Measurements from ENCODE around the gene STUB1.

The STUB1 gene

DNA sequence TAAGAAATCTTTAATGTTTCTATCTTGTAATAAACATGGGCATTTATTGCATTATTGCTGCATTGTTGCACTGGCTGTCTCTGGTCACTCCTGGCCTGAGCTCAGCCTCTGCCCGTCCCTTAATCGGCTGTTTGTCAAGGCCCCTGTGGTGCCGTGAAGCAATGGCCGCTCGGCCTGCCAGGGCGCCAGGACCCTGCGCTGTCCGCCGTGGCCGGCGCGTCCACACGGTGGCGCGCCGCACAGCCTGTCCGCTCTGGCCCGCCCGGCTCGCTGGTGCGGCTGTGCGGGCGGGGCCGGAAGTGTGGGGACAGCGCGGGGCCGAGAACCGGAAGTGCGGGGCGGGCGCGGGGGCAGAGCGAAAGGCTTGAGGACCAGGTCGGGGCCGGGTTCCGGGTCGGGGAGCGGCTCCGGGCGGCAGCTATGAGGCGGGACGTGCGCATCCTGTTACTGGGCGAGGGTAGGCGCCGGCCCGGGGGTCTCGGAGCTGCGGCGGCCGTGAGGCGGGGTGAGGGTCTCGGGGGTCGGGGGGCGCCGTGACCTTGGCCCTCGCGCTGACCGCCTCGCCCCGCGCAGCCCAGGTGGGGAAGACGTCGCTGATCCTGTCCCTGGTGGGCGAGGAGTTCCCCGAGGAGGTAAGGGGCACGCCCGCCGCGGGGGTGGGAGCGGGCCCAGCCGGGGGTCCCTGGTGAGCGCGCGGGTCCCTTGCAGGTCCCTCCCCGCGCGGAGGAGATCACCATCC lies 12.3 kb upstream of the STUB1 start, which contains the start of gene RHOT2:
TSS of gene RHOT2 (plus strand) at position 353 of the 739 bp plus-strand sequence. CDS start at position 421, 68 bp downstream.
- peak within 1 kb of the TSS; percentile 95 for H3K9ac ChIP-seq (ENCODE audit: low read length)
- no peaks in the 10 kb centered on the region for H3K9me3 ChIP-seq (replicated peaks; ENCODE audit: insufficient read depth, low read length)
- peak within 1 kb of the TSS; percentile 93 for H3K4me3 ChIP-seq (ENCODE audit: low read length)
- H2AFZ ChIP-seq (ENCODE audit: low read length): peak within 1 kb of the TSS; percentile 63
- H3K27ac ChIP-seq (ENCODE audit: low read length): peak within 1 kb of the TSS; percentile 2; the same call in 1 of the 2 replicates
- peaks cover 11% of the 10 kb centered on the region; the same call in 1 of the 2 replicates for H3K4me1 ChIP-seq (ENCODE audit: low read length)
- H3F3A ChIP-seq (ENCODE audit: insufficient read depth, low read length): no peaks in the 10 kb centered on the region
- no peaks in the 10 kb centered on the region; the same call in 1 of the 2 replicates for H3K36me3 ChIP-seq (replicated peaks; ENCODE audit: insufficient read depth, low read length)
- no peaks in the 10 kb centered on the region for H3K9me2 ChIP-seq (replicated peaks; ENCODE audit: insufficient read depth, low read length)
- H3K79me2 ChIP-seq (ENCODE audit: low read length): peaks cover 24% of the 10 kb centered on the region
- DNase-seq: peak; percentile 95
- TF ChIP-seq EZH2phosphoT487 (IDR thresholded peaks at IDR 0.05; ENCODE audit: low read length): no peak
- TF ChIP-seq CTCF (IDR thresholded peaks at IDR 0.05; ENCODE audit: low read length): peak; percentile 92
- TF ChIP-seq EZH2 (optimal IDR thresholded peaks at IDR 0.05; ENCODE audit: low read depth, low read length): no peak
- H4K20me1 ChIP-seq (ENCODE audit: insufficient read depth, low read length): no peaks in the 10 kb centered on the region
- H3K27me3 ChIP-seq (replicated peaks; ENCODE audit: insufficient read depth, low read length): no peaks in the 10 kb centered on the region
- peak within 1 kb of the TSS; percentile 87 for H3K4me2 ChIP-seq (ENCODE audit: low read depth, low read length)

DNA sequence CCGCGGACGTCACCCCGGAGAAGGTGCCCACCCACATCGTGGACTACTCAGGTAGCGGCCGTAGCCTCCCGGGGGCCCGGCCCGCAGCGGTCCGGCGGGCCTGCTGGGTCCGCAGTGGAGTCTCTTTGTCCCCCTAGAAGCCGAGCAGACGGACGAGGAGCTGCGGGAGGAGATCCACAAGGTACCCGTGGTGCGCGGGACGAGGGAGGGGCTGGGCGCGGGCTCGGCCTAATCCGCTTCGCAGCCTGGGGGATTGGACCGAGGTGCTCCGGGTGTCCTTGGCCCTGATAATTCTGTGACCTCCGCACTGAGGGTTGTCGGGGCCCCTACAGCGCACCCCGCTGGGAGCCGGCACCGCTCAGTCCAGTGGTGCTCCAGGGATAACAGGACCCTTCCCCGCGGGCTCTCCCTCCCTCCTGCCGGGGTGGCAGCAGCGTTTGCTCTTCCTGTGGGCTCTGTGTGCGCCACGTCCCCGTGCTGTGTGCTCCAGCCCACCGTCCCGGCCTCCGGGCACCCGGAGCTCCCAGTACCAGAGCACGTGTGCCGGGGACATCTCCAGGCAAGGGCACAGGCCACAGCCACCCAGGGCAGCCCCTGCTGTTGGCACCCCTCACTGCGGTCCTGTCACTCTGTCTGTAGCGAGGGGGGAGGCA lies 11.6 kb upstream of the STUB1 start:
- H2AFZ ChIP-seq (ENCODE audit: low read length): peak overlapping the region; percentile 63; the same call in 1 of the 2 replicates
- H3F3A ChIP-seq (ENCODE audit: insufficient read depth, low read length): no peaks in the 10 kb centered on the region
- H3K4me1 ChIP-seq (ENCODE audit: low read length): peaks cover 11% of the 10 kb centered on the region; the same call in 1 of the 2 replicates
- H3K4me2 ChIP-seq (ENCODE audit: low read depth, low read length): peak overlapping the region; percentile 87
- H3K9me2 ChIP-seq (replicated peaks; ENCODE audit: insufficient read depth, low read length): no peaks in the 10 kb centered on the region
- no peaks in the 10 kb centered on the region; the same call in 1 of the 2 replicates for H3K36me3 ChIP-seq (replicated peaks; ENCODE audit: insufficient read depth, low read length)
- no peaks in the 10 kb centered on the region for H3K27me3 ChIP-seq (replicated peaks; ENCODE audit: insufficient read depth, low read length)
- peak overlapping the region; percentile 95 for H3K9ac ChIP-seq (ENCODE audit: low read length)
- peak overlapping the region; percentile 93 for H3K4me3 ChIP-seq (ENCODE audit: low read length)
- no peaks in the 10 kb centered on the region for H3K9me3 ChIP-seq (replicated peaks; ENCODE audit: insufficient read depth, low read length)
- no peak for DNase-seq
- H3K79me2 ChIP-seq (ENCODE audit: low read length): peaks cover 24% of the 10 kb centered on the region
- H3K27ac ChIP-seq (ENCODE audit: low read length): no peak overlapping the region
- H4K20me1 ChIP-seq (ENCODE audit: insufficient read depth, low read length): no peaks in the 10 kb centered on the region
- TF ChIP-seq EZH2 (optimal IDR thresholded peaks at IDR 0.05; ENCODE audit: low read depth, low read length) (no peak), CTCF (IDR thresholded peaks at IDR 0.05; ENCODE audit: low read length) (no peak), EZH2phosphoT487 (IDR thresholded peaks at IDR 0.05; ENCODE audit: low read length) (no peak)

DNA sequence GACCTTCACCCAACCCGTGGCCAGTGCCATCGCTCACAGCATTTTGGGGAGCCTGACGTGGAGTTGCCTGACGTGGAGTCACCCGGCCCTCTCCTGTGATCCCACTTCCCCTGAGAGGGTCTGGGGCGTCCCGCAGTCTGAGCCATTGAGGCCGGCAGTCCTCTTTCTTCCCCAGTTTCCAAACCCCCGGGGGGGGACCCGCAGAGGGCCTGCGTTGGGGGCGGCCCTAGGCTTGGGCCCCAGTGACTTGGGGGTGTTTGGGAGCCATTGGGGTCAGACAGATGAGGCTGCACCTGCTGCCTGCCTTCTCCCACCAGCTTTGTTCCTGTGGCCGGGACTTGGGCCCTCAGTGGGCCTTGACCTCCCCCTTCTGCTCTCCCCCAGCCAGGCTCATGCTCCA lies 10.5 kb upstream of the STUB1 start:
- no peak for TF ChIP-seq CTCF (IDR thresholded peaks at IDR 0.05; ENCODE audit: low read length)
- TF ChIP-seq EZH2 (optimal IDR thresholded peaks at IDR 0.05; ENCODE audit: low read depth, low read length): no peak
- TF ChIP-seq EZH2phosphoT487 (IDR thresholded peaks at IDR 0.05; ENCODE audit: low read length): no peak

More for the DNA sequence above, 10.5 kb upstream of the STUB1 start:
- no peaks in the 10 kb centered on the region for H3K9me3 ChIP-seq (replicated peaks; ENCODE audit: insufficient read depth, low read length)
- no peaks in the 10 kb centered on the region for H4K20me1 ChIP-seq (ENCODE audit: insufficient read depth, low read length)
- H2AFZ ChIP-seq (ENCODE audit: low read length): no peak overlapping the region
- no peaks in the 10 kb centered on the region; the same call in 1 of the 2 replicates for H3K36me3 ChIP-seq (replicated peaks; ENCODE audit: insufficient read depth, low read length)
- no peaks in the 10 kb centered on the region for H3F3A ChIP-seq (ENCODE audit: insufficient read depth, low read length)
- H3K27ac ChIP-seq (ENCODE audit: low read length): no peak overlapping the region
- no peak overlapping the region for H3K4me3 ChIP-seq (ENCODE audit: low read length)
- H3K4me1 ChIP-seq (ENCODE audit: low read length): peaks cover 11% of the 10 kb centered on the region; the same call in 1 of the 2 replicates
- no peaks in the 10 kb centered on the region for H3K27me3 ChIP-seq (replicated peaks; ENCODE audit: insufficient read depth, low read length)
- DNase-seq: no peak
- no peak overlapping the region for H3K9ac ChIP-seq (ENCODE audit: low read length)
- no peaks in the 10 kb centered on the region for H3K9me2 ChIP-seq (replicated peaks; ENCODE audit: insufficient read depth, low read length)
- H3K79me2 ChIP-seq (ENCODE audit: low read length): peaks cover 24% of the 10 kb centered on the region
- H3K4me2 ChIP-seq (ENCODE audit: low read depth, low read length): peak overlapping the region; percentile 87; the same call in 1 of the 2 replicates

Data from MM.1S (cell line).